ENCODE data around the gene FAM222A.

The FAM222A gene

DNA sequence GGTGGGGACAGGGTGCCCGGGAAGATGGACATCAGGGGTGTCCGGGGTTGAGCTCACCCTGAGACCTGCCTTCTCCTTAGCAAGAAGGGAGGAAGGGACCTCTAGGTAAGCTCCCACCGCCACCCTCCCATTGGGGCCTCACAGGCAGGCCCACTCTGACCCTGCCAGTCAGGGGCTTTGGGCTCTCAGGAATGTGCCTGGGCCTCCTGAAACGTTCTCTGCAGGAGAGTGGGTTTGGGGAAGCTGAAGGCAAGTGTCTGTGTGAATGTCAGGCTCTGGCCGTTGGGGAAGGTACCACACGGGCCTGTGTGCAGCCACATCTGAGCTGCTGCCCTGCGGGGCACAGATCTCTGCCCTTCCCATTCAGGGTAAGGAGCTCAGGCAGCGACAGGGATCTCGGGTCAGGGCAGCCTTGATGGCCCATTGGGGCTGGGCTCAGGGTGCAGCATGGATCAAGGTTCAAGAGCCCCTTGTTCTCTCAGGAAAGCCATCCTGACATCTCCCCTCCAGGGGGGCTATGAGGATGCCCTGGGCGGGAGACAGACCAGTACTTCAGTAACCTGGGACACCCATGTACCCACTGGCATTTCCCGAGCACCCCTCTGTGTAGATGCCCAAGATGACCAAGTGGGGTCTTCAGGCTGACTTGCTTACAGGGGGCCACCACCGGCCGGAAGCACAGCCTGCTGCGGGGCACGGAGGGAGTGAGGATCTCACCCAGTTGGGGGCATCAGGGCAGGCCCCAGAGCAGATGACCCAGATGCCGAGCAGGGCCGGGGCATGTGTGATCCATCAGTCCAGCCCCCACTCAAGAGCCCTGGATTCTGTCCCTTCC lies 29.7 kb downstream of the FAM222A start:
- intact Hi-C loops (cut with DNase I; ENCODE audit: low total_unique reads), result no loop called here
- Histone ChIP-seq H3K27me3 (peaks cover 0 to 29% of the 10 kb centered on the region in 2 donors), H3K4me1 (no peaks in the 10 kb centered on the region), H3K4me3 (no peak overlapping the region), H3K36me3 (no peaks in the 10 kb centered on the region), H3K27ac (no peak overlapping the region), H3K9me3 (no peaks in the 10 kb centered on the region)
- peak; percentile 10 to 48 for DNase-seq
- no peak for TF ChIP-seq CTCF (IDR thresholded peaks at IDR 0.05)

DNA sequence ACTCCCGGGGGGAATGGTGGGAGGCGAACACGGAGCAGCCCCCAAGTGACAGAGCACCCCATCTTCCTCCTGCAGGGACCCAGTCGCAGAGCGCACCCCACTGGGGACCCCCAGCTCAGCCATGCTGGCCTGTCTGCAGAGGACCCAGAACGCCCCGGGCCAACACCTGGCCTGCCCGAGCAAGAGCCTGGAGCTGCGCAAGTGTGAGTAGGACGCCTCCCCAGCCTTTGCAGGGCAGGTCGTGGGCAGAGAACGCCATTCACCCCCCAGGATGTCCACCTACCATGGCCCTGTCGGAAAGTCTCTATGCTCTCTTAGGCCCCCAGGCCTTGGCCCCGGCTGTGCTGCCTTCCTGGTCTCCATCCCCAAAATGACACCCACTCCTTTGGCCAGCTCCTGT lies 30.4 kb downstream of the FAM222A start:
- Histone ChIP-seq H3K9me3 (no peaks in the 10 kb centered on the region), H3K4me1 (no peaks in the 10 kb centered on the region), H3K36me3 (no peaks in the 10 kb centered on the region), H3K4me3 (no peak overlapping the region), H3K27me3 (peaks cover 0 to 25% of the 10 kb centered on the region in 2 donors), H3K27ac (no peak overlapping the region)
- no peak for TF ChIP-seq CTCF (IDR thresholded peaks at IDR 0.05)
- intact Hi-C loops (cut with DNase I; ENCODE audit: low total_unique reads), result no loop called here
- peak; percentile 4 to 59 for DNase-seq

GRCh38 chr12:109744986-109745942 lies 31.6 kb downstream of the FAM222A start:
- peaks cover 0 to 14% of the 10 kb centered on the region in 2 donors for H3K27me3 ChIP-seq
- no peak overlapping the region for H3K27ac ChIP-seq
- no peaks in the 10 kb centered on the region for H3K9me3 ChIP-seq
- peak; percentile 2 to 21 for DNase-seq
- intact Hi-C loops (cut with DNase I; ENCODE audit: low total_unique reads), result no loop called here
- no peak for TF ChIP-seq CTCF (IDR thresholded peaks at IDR 0.05)
- H3K4me3 ChIP-seq, result no peak overlapping the region
- no peaks in the 10 kb centered on the region for H3K4me1 ChIP-seq
- H3K36me3 ChIP-seq, result no peaks in the 10 kb centered on the region

- TF ChIP-seq CTCF (IDR thresholded peaks at IDR 0.05), result no peak
- DNase-seq, result peak in 1 of 2 donors; percentile 34
These were observed 38.8 kb downstream of the FAM222A start for GRCh38 chr12:109752117-109753053.

DNA sequence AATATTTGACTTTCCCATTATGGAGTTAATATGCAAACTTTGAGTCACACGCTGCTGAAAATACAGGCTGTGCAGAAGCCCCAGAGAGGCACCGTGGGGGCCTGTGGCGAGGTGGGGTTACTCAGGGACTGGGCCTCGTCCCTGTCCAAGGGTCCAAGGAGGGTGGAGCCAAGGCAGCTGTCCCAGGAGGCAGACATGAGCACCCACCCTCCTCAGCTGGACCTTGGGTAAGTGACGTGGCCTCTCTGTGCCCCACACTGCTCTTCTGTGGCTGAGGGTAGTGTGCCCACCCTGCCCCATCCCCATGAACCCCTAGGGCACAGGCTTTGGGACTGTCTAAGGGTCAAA lies 39.4 kb downstream of the FAM222A start:
- Histone ChIP-seq H3K9me3 (peaks cover 0 to 13% (median 0%) of the 10 kb centered on the region in 3 donors), H3K27me3 (peaks cover 0 to 18% of the 10 kb centered on the region in 2 donors), H3K4me3 (no peak overlapping the region), H3K27ac (no peak overlapping the region), H3K4me1 (no peaks in the 10 kb centered on the region), H3K36me3 (no peaks in the 10 kb centered on the region)
- peak; percentile 6 to 41 for DNase-seq
- intact Hi-C loops (cut with DNase I; ENCODE audit: low total_unique reads), result no loop called here
- no peak for TF ChIP-seq CTCF (IDR thresholded peaks at IDR 0.05)

More at GRCh38 chr12:109752117-109753053, 38.8 kb downstream of the FAM222A start:
- intact Hi-C loops (cut with DNase I; ENCODE audit: low total_unique reads), result no loop called here
- Histone ChIP-seq H3K36me3 (no peaks in the 10 kb centered on the region), H3K4me1 (no peaks in the 10 kb centered on the region), H3K27me3 (peaks cover 0 to 18% of the 10 kb centered on the region in 2 donors), H3K9me3 (peaks cover 0 to 13% (median 0%) of the 10 kb centered on the region in 3 donors), H3K27ac (no peak overlapping the region), H3K4me3 (no peak overlapping the region)
